H9 (cell line): Measurements from ENCODE around the gene PPP1R9A. TPM values are rescaled to one million over a fixed set of nuclear protein-coding genes. Genes with fewer than 3 reads are reported as not detected.

ENCODE experiments used
- DNase-seq: peaks from one replicate; pipeline ENCODE4 v3.0.0-alpha.2; 2017
- H2AFZ ChIP-seq: one replicate; pipeline ENCODE4 v1.6.1; 2013; ENCODE audit warnings: mild to moderate bottlenecking, low read length, control low read depth, moderate library complexity
- H2AK5ac ChIP-seq: 2 replicates; pipeline ENCODE4 v1.6.1; 2013; ENCODE audit warnings: low read length, control low read depth, mixed read lengths; ENCODE audit not compliant: insufficient read length
- H2BK120ac ChIP-seq: one replicate; pipeline ENCODE4 v1.6.1; 2013; ENCODE audit warnings: low read depth, mild to moderate bottlenecking, low read length, control low read depth, inconsistent platforms; ENCODE audit not compliant: poor library complexity, severe bottlenecking
- H2BK12ac ChIP-seq: 2 replicates; pipeline ENCODE4 v1.6.1; 2013; ENCODE audit warnings: low read length, control low read depth, mixed read lengths, low read depth; ENCODE audit not compliant: insufficient read length
- H2BK15ac ChIP-seq: 2 replicates; pipeline ENCODE4 v1.6.1; 2013; ENCODE audit warnings: low read depth, low read length, control low read depth
- H2BK20ac ChIP-seq: one replicate; pipeline ENCODE4 v1.6.1; 2013; ENCODE audit warnings: low read depth, mild to moderate bottlenecking, low read length, control low read depth, inconsistent platforms; ENCODE audit not compliant: poor library complexity, severe bottlenecking
- H2BK5ac ChIP-seq: 2 replicates; pipeline ENCODE4 v1.6.1; 2013; ENCODE audit warnings: low read length, control low read depth, mixed read lengths; ENCODE audit not compliant: insufficient read length
- H3K14ac ChIP-seq: 2 replicates; pipeline ENCODE4 v1.6.1; 2013; ENCODE audit warnings: low read length, control low read depth; ENCODE audit not compliant: insufficient read depth
- H3K18ac ChIP-seq: 2 replicates; pipeline ENCODE4 v1.6.1; 2013; ENCODE audit warnings: low read depth, mild to moderate bottlenecking, mixed read lengths, low read length, control low read depth; ENCODE audit not compliant: insufficient read length
- H3K23ac ChIP-seq: 2 replicates; pipeline ENCODE4 v1.6.1; 2013; ENCODE audit warnings: low read length, control low read depth, mixed read lengths, low read depth; ENCODE audit not compliant: insufficient read length
- H3K23me2 ChIP-seq: 2 replicates; pipeline ENCODE4 v1.6.1; 2013; ENCODE audit warnings: low read depth, mild to moderate bottlenecking, mixed read lengths, low read length, control low read depth; ENCODE audit not compliant: insufficient read length, poor library complexity, severe bottlenecking
- H3K27ac ChIP-seq: 2 replicates; pipeline ENCODE4 v1.5.1; 2013; ENCODE audit warnings: low read length, control low read depth, mixed read lengths, low read depth; ENCODE audit not compliant: insufficient read length
- H3K27me3 ChIP-seq: 2 replicates; pipeline ENCODE4 v1.6.1; 2013; ENCODE audit warnings: low read length, control low read depth, inconsistent platforms; ENCODE audit not compliant: insufficient read depth
- H3K4ac ChIP-seq: 2 replicates; pipeline ENCODE4 v1.6.1; 2013; ENCODE audit warnings: low read depth, mild to moderate bottlenecking, control low read depth, inconsistent platforms, low read length, moderate library complexity
- H3K4me1 ChIP-seq: 2 replicates; pipeline ENCODE4 v1.6.1; 2013; ENCODE audit warnings: low read length, control low read depth, inconsistent platforms; ENCODE audit not compliant: insufficient read depth
- H3K4me2 ChIP-seq: 2 replicates; pipeline ENCODE4 v1.6.1; 2013; ENCODE audit warnings: low read length, control low read depth, mixed read lengths; ENCODE audit not compliant: insufficient read length, insufficient read depth
- H3K56ac ChIP-seq: 2 replicates; pipeline ENCODE4 v1.6.1; 2013; ENCODE audit warnings: low read depth, mild to moderate bottlenecking, mixed read lengths, low read length, control low read depth; ENCODE audit not compliant: insufficient read length
- H3K79me1 ChIP-seq: 2 replicates; pipeline ENCODE4 v1.6.1; 2013; ENCODE audit warnings: low read depth, mild to moderate bottlenecking, moderate library complexity, low read length, control low read depth, inconsistent platforms; ENCODE audit not compliant: insufficient read depth, poor library complexity, severe bottlenecking
- H3K79me2 ChIP-seq: 2 replicates; pipeline ENCODE4 v1.6.1; 2013; ENCODE audit warnings: low read length, control low read depth, inconsistent platforms; ENCODE audit not compliant: insufficient read depth
- H3K9ac ChIP-seq: 2 replicates; pipeline ENCODE4 v1.6.1; 2013; ENCODE audit warnings: low read length, control low read depth, mixed read lengths; ENCODE audit not compliant: insufficient read length; ENCODE audit errors: extremely low read depth
- H3K9me3 ChIP-seq: one replicate; pipeline ENCODE4 v1.6.1; 2013; ENCODE audit warnings: low read depth, low read length, inconsistent platforms; ENCODE audit not compliant: control insufficient read depth
- H3T11ph ChIP-seq: one replicate; pipeline ENCODE4 v1.6.1; 2013; ENCODE audit warnings: mild to moderate bottlenecking, low read length, control low read depth, inconsistent platforms
- H4K20me1 ChIP-seq: one replicate; pipeline ENCODE4 v1.6.1; 2013; ENCODE audit not compliant: control insufficient read depth, insufficient read length, insufficient read depth
- H4K5ac ChIP-seq: 2 replicates; pipeline ENCODE4 v1.6.1; 2013; ENCODE audit warnings: low read depth, mild to moderate bottlenecking, mixed read lengths, low read length, control low read depth; ENCODE audit not compliant: insufficient read length
- H4K8ac ChIP-seq: replicated peaks from 2 replicates; pipeline ENCODE4 v1.6.1; 2013; ENCODE audit warnings: low read length, control low read depth, mixed read lengths, low read depth; ENCODE audit not compliant: insufficient read length
- H4K91ac ChIP-seq: 2 replicates; pipeline ENCODE4 v1.6.1; 2013; ENCODE audit warnings: low read depth, mild to moderate bottlenecking, moderate library complexity, mixed read lengths, low read length, control low read depth; ENCODE audit not compliant: insufficient read length
- H3K27ac Mint-ChIP-seq, 3 experiments: 2 replicates in 2 of 3; 3 replicates in 1 of 3; pipeline ENCODE4 v1.8.0; 2020 to 2021; ENCODE audit warnings: mixed read lengths in 3 of 3, mild to moderate bottlenecking in 1 of 3, moderate library complexity in 1 of 3
- H3K27me3 Mint-ChIP-seq: 2 replicates; pipeline ENCODE4 v1.8.0; 2021; ENCODE audit warnings: low read depth, mild to moderate bottlenecking, moderate library complexity, mixed read lengths
- H3K36me3 Mint-ChIP-seq, 3 experiments: 2 replicates in 2 of 3; 3 replicates in 1 of 3; pipeline ENCODE4 v1.8.0; 2020 to 2021; ENCODE audit warnings: low read depth in 3 of 3, mixed read lengths in 3 of 3; ENCODE audit not compliant: insufficient read depth in 1 of 3
- H3K4me1 Mint-ChIP-seq, 2 experiments: 2 replicates each; pipeline ENCODE4 v1.8.0; 2020; ENCODE audit warnings: mixed read lengths in 2 of 2
- H3K4me3 Mint-ChIP-seq, 2 experiments: 2 replicates in 1 of 2; 3 replicates in 1 of 2; pipeline ENCODE4 v1.8.0; 2020 to 2021; ENCODE audit warnings: mild to moderate bottlenecking in 2 of 2, mixed read lengths in 2 of 2, moderate library complexity in 1 of 2
- H3K9me3 Mint-ChIP-seq, 2 experiments: 2 replicates in 1 of 2; 3 replicates in 1 of 2; pipeline ENCODE4 v1.8.0; 2020; ENCODE audit warnings: mild to moderate bottlenecking in 2 of 2, mixed read lengths in 2 of 2, moderate library complexity in 1 of 2
- WGBS: extraction: QIAGEN DNeasy Blood & Tissue Kit; methylation state at CpG from one replicate; pipeline ENCODE4 v1.1.7; 2013; ENCODE audit warnings: missing lambda C conversion rate, low lambda C conversion rate, mixed read lengths; ENCODE audit not compliant: insufficient read length; ENCODE audit errors: extremely low coverage; 5-methylcytosine and 5-hydroxymethylcytosine counted together
- total RNA-seq: library from RNA; stranded (reverse); gene quantifications from 2 replicates; pipeline ENCODE4 v1.2.1, GENCODE V29; 2021
- TF ChIP-seq, protein P1 (sequence below): fragments of 200-600 bp; sonication (generic); conservative IDR thresholded peaks from 3 replicates; pipeline ENCODE4 v1.8.0; 2021; ENCODE audit warnings: antibody characterized with exemption, mild to moderate bottlenecking

Gene PPP1R9A
- total RNA-seq, 1 experiment from 2014 or later: 17.0 TPM

GRCh38 chr7:95323410-95324129 is 416.2 kb downstream of the PPP1R9A start:
- H2AK5ac ChIP-seq: no peak overlapping the region
- H3K4me2 ChIP-seq: peak overlapping the region; percentile 57
- H4K91ac ChIP-seq: no peak overlapping the region
- H3K4me3 Mint-ChIP-seq: peak overlapping the region in 1 of 2 experiments; percentile 51; a peak in 1 of 5 replicates
- no peak overlapping the region for H2BK20ac ChIP-seq
- H3K27ac ChIP-seq: no peak overlapping the region
- peaks cover 3% of the 10 kb centered on the region for H3K23me2 ChIP-seq
- no peak overlapping the region for H2BK15ac ChIP-seq
- no peaks in the 10 kb centered on the region for H3K4me1 ChIP-seq
- WGBS: no CpG with 5 or more reads among the region's 9 CpGs
- TF ChIP-seq, protein P1, sequence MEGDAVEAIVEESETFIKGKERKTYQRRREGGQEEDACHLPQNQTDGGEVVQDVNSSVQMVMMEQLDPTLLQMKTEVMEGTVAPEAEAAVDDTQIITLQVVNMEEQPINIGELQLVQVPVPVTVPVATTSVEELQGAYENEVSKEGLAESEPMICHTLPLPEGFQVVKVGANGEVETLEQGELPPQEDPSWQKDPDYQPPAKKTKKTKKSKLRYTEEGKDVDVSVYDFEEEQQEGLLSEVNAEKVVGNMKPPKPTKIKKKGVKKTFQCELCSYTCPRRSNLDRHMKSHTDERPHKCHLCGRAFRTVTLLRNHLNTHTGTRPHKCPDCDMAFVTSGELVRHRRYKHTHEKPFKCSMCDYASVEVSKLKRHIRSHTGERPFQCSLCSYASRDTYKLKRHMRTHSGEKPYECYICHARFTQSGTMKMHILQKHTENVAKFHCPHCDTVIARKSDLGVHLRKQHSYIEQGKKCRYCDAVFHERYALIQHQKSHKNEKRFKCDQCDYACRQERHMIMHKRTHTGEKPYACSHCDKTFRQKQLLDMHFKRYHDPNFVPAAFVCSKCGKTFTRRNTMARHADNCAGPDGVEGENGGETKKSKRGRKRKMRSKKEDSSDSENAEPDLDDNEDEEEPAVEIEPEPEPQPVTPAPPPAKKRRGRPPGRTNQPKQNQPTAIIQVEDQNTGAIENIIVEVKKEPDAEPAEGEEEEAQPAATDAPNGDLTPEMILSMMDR: no peak
- H3K79me2 ChIP-seq: no peaks in the 10 kb centered on the region
- no peak overlapping the region for H3K23ac ChIP-seq
- no peaks in the 10 kb centered on the region for H3K9me3 ChIP-seq
- H2BK120ac ChIP-seq: no peak overlapping the region
- DNase-seq: no peak
- H3T11ph ChIP-seq: no peak overlapping the region
- no peak overlapping the region for H3K9ac ChIP-seq
- no peak overlapping the region for H2AFZ ChIP-seq
- H4K8ac ChIP-seq: no peak overlapping the region
- no peak overlapping the region for H3K14ac ChIP-seq
- no peak overlapping the region for H4K5ac ChIP-seq
- peaks cover 11 to 21% of the 10 kb centered on the region in 2 experiments for H3K4me1 Mint-ChIP-seq
- H3K4ac ChIP-seq: no peak overlapping the region
- H3K36me3 Mint-ChIP-seq: no peaks in the 10 kb centered on the region
- H2BK12ac ChIP-seq: no peak overlapping the region
- H3K27me3 Mint-ChIP-seq: peaks cover 23% of the 10 kb centered on the region
- no peaks in the 10 kb centered on the region for H4K20me1 ChIP-seq
- no peak overlapping the region for H3K56ac ChIP-seq
- H3K9me3 Mint-ChIP-seq: no peaks in the 10 kb centered on the region
- no peaks in the 10 kb centered on the region for H3K79me1 ChIP-seq
- no peak overlapping the region for H3K27ac Mint-ChIP-seq
- H3K18ac ChIP-seq: no peak overlapping the region
- peaks cover 2% of the 10 kb centered on the region; the same call in 1 of the 2 replicates for H3K27me3 ChIP-seq
- H2BK5ac ChIP-seq: no peak overlapping the region
